Renal pelvis (tissue), 12 donors: ENCODE results near the gene GPR142. TPM values are rescaled to one million over a fixed set of nuclear protein-coding genes. Genes with fewer than 3 reads are reported as not detected.

Source experiments
- DNase-seq: peaks from one replicate; pipeline ENCODE4 v3.0.0-alpha.2; 2013
- long read RNA-seq, 16 experiments: transcript quantifications; one replicate each; lab custom pipeline, GENCODE V29; 2026
- polyA plus RNA-seq, 3 donors: library from polyadenylated mRNA; unstranded; fragments of 120-200 nt; gene quantifications; one replicate each; pipeline ENCODE4 v1.2.1, GENCODE V29; 2013; ENCODE audit not compliant: insufficient read length in 3 of 3

Gene GPR142
- polyA plus RNA-seq = under 1 TPM in 2 of 3 donors, not detected in 1; 0.16 to 0.25 TPM
- long read RNA-seq, donor 1 = 0 reads
- long read RNA-seq, donor 2 = 0 reads
- long read RNA-seq, donor 3 = 0 reads
- long read RNA-seq, donor 4 = 0 reads
- long read RNA-seq, donor 5 = 0 reads
- long read RNA-seq, donor 6 = 0 reads
- long read RNA-seq, donor 7 = 0 reads
- long read RNA-seq, donor 8 = 0 reads
- long read RNA-seq, donor 9 = 0 reads
- long read RNA-seq, donor 10 = 0 reads
- long read RNA-seq, donor 11 = 0 reads
- long read RNA-seq, donor 12 = 0 reads
- long read RNA-seq, donor 13 = 0 reads
- long read RNA-seq, donor 14 = 0 reads
- long read RNA-seq, donor 15 = 0 reads
- long read RNA-seq, donor 16 = 0 reads

DNA sequence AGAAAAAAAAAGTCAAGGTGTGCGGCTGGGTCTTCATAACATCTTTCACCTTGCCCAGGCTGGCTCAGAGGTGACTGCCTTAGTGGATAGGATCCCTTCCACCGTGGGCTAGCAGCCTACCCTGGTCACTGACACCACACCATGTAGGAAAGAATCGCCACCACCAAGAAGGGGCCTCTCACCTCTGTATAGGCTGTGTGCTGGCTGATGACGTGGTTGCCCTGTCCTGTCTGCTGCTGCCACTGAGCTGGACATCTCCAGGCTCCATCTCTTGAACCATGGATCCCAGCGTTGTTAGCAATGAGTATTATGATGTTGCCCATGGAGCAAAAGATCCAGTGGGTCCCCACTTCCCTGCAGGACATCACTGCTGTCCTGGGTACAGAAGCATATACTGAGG is at the start of gene GPR142:
Gene GPR142, plus strand, starts transcription at position 301 of the 400 bp plus-strand sequence. CDS start 2,035 bp downstream, outside the sequence.
- DNase-seq = no peak

- no peak for DNase-seq
These were observed 48.9 kb upstream of the GPR142 start for GRCh38 chr17:74318391-74318790.

DNA sequence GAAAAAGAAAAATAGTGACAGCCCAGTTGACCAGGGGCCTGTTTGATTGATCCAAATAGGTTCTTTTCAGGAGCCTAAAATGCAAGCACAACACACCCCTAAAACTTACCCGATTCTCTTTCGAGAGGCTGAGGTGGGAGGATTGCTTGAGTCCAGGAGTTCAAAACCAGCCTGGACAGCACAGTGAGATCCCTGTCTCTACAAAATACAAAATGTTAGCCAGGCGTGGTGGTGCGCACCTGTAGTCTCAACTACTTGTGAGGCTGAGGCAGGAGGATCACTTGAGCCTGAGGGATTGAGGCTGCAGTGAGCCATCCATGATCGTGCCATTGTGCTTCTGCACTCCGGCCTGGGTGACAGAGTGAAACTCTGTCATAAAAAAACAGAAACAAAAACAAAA is 42.8 kb upstream of the GPR142 start:
- no peak for DNase-seq

- no peak for DNase-seq
These were observed 41.9 kb upstream of the GPR142 start for GRCh38 chr17:74325376-74325742.

DNA sequence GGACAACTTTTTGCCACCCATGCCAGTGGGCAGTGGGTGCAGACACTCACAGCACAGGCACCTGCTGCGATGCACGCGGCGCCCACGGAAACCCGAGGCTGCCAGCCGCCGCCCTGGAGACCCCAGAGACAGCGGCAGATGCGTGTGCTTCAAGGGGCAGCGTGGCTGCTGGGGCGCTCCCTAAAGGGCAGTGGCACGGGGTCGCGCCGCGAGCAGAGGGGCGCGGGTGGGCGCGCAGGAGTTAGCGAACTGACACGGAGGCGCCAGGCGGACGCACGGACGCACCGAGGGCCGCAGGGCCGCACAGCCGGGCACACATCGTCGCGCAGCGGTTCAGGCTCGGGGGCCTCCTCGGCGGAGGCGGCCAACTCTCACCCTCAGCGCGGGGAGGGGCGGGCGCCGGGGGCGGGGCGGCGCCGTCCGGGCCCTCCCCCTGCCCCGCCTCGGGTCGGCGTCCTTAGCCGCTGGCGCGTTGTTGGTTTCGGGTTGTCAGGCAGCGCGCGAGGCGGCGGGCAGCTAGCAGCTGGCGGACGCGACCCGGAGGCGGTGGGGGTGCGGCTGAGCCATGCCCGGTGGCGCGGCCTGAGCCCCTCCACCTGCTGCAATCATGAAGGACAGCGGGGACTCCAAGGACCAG is 41.4 kb upstream of the GPR142 start, which contains the start of gene KIF19:
Gene KIF19, plus strand, starts transcription at position 484 of the 637 bp plus-strand sequence. Its CDS starts 124 bp downstream, at position 608.
- peak; percentile 42 for DNase-seq

DNA sequence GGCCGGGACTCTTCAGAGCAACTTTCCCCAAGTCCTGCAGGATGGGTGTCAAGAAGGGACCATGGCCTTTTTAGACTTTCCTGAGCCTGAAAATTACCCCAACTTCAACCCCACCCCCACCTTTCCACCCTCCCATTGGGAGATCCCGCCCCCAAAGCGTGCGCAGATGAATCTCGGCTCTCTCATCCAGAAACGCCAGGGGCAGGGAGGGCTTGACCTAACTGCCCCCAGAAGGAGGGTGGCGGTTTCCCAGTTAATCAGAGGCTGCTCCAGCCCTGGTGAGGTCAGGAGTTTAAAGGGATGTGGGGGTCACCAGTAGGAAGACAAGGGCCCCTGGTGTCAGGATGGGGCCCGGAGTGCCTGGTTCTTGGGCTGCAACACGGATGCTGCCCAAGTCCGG is 40.8 kb upstream of the GPR142 start:
- no peak for DNase-seq

GRCh38 chr17:74328487-74328886 is 38.8 kb upstream of the GPR142 start:
- DNase-seq = no peak

GRCh38 chr17:74329378-74329777 is 37.9 kb upstream of the GPR142 start:
- DNase-seq = no peak

DNA sequence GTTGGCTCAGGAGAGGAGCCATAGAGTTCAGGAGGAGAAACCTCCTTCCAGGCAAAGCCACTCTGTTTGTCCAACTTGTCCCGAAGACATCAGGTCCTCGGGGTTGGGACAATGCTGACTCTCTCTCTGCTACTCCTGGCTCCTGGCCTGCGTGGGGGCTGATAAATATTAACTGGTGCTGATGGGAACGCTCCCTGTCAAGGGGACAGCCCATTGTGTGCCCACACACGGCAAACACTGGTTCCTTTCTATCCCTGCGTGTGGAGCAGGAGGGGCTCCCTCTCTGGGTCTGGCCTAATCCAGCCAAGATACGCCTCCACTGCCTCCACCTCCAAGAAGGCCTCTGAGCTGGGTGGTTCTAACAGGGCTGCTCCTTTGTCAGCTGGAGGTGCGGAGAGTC is 36.9 kb upstream of the GPR142 start:
- no peak for DNase-seq

GRCh38 chr17:74332017-74332650 is 35.2 kb upstream of the GPR142 start:
- DNase-seq = no peak

- DNase-seq = no peak
These were observed 34.5 kb upstream of the GPR142 start for GRCh38 chr17:74332763-74333283.

GRCh38 chr17:74334393-74335039 is 32.8 kb upstream of the GPR142 start:
- no peak for DNase-seq

GRCh38 chr17:74335529-74336062 is 31.7 kb upstream of the GPR142 start:
- no peak for DNase-seq

DNA sequence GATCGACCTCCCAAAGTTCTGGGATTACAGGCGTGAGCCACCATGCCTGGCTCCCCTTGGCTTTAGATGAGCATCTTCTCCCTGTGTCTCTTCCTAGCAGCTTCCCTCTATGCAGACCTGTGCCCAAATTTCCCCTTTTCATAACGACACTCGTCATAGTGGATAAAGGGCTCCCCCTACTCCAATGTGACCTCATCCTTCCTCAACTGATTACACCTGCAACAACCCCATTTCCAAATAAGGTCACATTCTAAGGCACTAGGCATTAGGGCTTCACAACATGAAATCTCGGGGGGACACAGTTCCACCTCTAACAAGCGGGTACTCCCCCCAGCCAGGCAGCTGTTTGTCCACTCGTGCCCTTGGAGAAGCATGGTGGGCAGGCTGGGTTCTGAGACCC is 31.0 kb upstream of the GPR142 start:
- no peak for DNase-seq

GRCh38 chr17:74337834-74338500 is 29.3 kb upstream of the GPR142 start:
- DNase-seq = no peak

GRCh38 chr17:74339537-74340195 is 27.6 kb upstream of the GPR142 start:
- DNase-seq = no peak

GRCh38 chr17:74340470-74341023 is 26.8 kb upstream of the GPR142 start:
- no peak for DNase-seq

DNA sequence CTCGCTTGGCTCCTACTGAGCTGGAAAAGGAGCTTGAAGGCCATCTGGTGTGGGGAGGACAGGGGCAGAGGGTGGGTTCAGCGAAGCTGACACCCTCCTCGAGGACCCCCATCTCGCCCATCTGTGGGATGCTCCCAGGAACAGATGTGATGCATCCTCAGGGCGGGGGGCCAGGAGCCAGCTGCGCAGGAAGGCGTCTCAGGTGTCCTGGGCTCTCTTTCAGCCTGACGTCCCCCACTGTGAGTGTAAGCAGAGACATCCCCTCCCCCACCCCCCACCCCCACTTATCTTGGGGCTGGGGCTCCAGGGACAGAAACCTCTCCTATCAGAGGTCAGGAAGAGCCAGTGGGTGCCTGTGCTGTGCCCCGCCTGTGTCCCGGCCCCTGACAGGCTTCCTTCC is 25.1 kb upstream of the GPR142 start:
- no peak for DNase-seq

GRCh38 chr17:74343121-74343520 is 24.2 kb upstream of the GPR142 start:
- DNase-seq = no peak

- no peak for DNase-seq
These were observed 23.6 kb upstream of the GPR142 start for GRCh38 chr17:74343526-74344284.
